SK-N-SH (cell line): ENCODE data around the gene SNX8. TPM values are rescaled to one million over a fixed set of nuclear protein-coding genes. Genes with fewer than 3 reads are reported as not detected.

ENCODE experiments used
- CTCF ChIA-PET: fragments of 300-600, 350-600 bp; formaldehyde crosslinking; extraction: SDS; loops from one replicate; lab custom pipeline; 2021; lab: Yijun Ruan, JAX
- POLR2A ChIA-PET: fragments of 350-600 bp; sonication (Branson Sonifier 250); formaldehyde crosslinking; extraction: SDS; loops from one replicate; lab custom pipeline; 2020; ENCODE audit warnings: antibody characterized with exemption, inconsistent platforms; lab: Yijun Ruan, JAX
- DNase-seq: peaks from one replicate; pipeline ENCODE4 v3.0.0; 2012
- H2AFZ ChIP-seq: fragments of 200-600 bp; sonication (generic); 2 replicates; pipeline ENCODE4 v1.8.1; 2016; ENCODE audit warnings: antibody characterized with exemption, mild to moderate bottlenecking, low read depth
- H3F3A ChIP-seq: fragments of 200-600 bp; sonication (generic); replicated peaks from 2 replicates; pipeline ENCODE3; 2016; ENCODE audit warnings: antibody characterized with exemption, mild to moderate bottlenecking; ENCODE audit not compliant: insufficient read depth
- H3K27ac ChIP-seq, 2 experiments: fragments of 200-500 bp in 1 of 2; fragments of 200-600 bp in 1 of 2; sonication (Bioruptor generic) in 1 of 2; sonication (generic), shearing (Covaris generic) in 1 of 2; 2 replicates each; pipeline versions ENCODE4 v1.5.1 to v1.6.1; 2014 to 2016; ENCODE audit warnings: low read depth in 2 of 2, inconsistent platforms in 1 of 2, low read length in 1 of 2, mild to moderate bottlenecking in 1 of 2, mixed read lengths in 1 of 2
- H3K27me3 ChIP-seq: fragments of 200-600 bp; sonication (generic), shearing (Covaris generic); 2 replicates; pipeline ENCODE4 v1.6.1; 2016; ENCODE audit warnings: mixed run types; ENCODE audit not compliant: insufficient read depth
- H3K36me3 ChIP-seq, 2 experiments: fragments of 200-500 bp in 1 of 2; fragments of 200-600 bp in 1 of 2; sonication (Bioruptor generic) in 1 of 2; sonication (generic) in 1 of 2; replicated peaks in 1 of 2; 2 replicates each; pipeline versions ENCODE3 to v1.5.1; 2014 to 2016; ENCODE audit warnings: low read length in 1 of 2, mild to moderate bottlenecking in 1 of 2; ENCODE audit not compliant: insufficient read depth in 2 of 2, control insufficient read depth in 1 of 2
- H3K4me1 ChIP-seq, 2 experiments: fragments of 200-500 bp in 1 of 2; fragments of 200-600 bp in 1 of 2; sonication (Bioruptor generic) in 1 of 2; sonication (generic), shearing (Covaris generic) in 1 of 2; 2 replicates each; pipeline versions ENCODE4 v1.5.1 to v1.6.1; 2014 to 2016; ENCODE audit warnings: low read depth in 1 of 2, low read length in 1 of 2, mixed run types in 1 of 2; ENCODE audit not compliant: insufficient read depth in 2 of 2, control insufficient read depth in 1 of 2
- H3K4me2 ChIP-seq: fragments of 200-600 bp; sonication (generic), shearing (Covaris generic); 2 replicates; pipeline ENCODE4 v1.6.1; 2017; ENCODE audit warnings: mixed run types
- H3K4me3 ChIP-seq, 2 experiments: fragments of 200-500 bp in 1 of 2; fragments of 200-600 bp in 1 of 2; sonication (Bioruptor generic) in 1 of 2; sonication (generic), shearing (Covaris generic) in 1 of 2; 2 replicates each; pipeline versions ENCODE4 v1.5.1 to v1.8.1; 2014 to 2016; ENCODE audit warnings: low read depth in 2 of 2, inconsistent platforms in 1 of 2, low read length in 1 of 2, mild to moderate bottlenecking in 1 of 2, mixed read lengths in 1 of 2, moderate library complexity in 1 of 2
- H3K79me2 ChIP-seq: fragments of 200-600 bp; sonication (generic); 2 replicates; pipeline ENCODE4 v1.8.1; 2017; ENCODE audit warnings: mild to moderate bottlenecking; ENCODE audit not compliant: insufficient read depth
- H3K9ac ChIP-seq: fragments of 200-600 bp; sonication (generic); 2 replicates; pipeline ENCODE4 v1.6.1; 2017; ENCODE audit warnings: mixed run types
- H3K9me2 ChIP-seq: fragments of 200-600 bp; sonication (generic); 2 replicates; pipeline ENCODE4 v1.6.1; 2017; ENCODE audit warnings: mixed run types
- H3K9me3 ChIP-seq: fragments of 200-600 bp; sonication (generic); 2 replicates; pipeline ENCODE4 v1.6.1; 2017; ENCODE audit warnings: mixed run types, mild to moderate bottlenecking, moderate library complexity
- H4K20me1 ChIP-seq: fragments of 200-600 bp; sonication (generic); 2 replicates; pipeline ENCODE4 v1.6.1; 2017; ENCODE audit warnings: mild to moderate bottlenecking, mixed run types; ENCODE audit not compliant: insufficient read depth
- FOXJ3 ChIP-seq: sonication (generic); formaldehyde crosslinking; IDR thresholded peaks from 2 replicates; pipeline ENCODE4 v1.5.1; 2020; ENCODE audit warnings: mild to moderate bottlenecking, missing genetic modification reagents
- FOXM1 ChIP-seq: IDR thresholded peaks from 2 replicates; pipeline ENCODE4 v1.4.0; 2012; ENCODE audit warnings: low read depth, mild to moderate bottlenecking
- NRF1 ChIP-seq: IDR thresholded peaks from 2 replicates; pipeline ENCODE4 v1.6.1; 2012; ENCODE audit warnings: low read depth, mild to moderate bottlenecking, low read length
- RAD21 ChIP-seq: IDR thresholded peaks from 2 replicates; pipeline ENCODE4 v1.6.1; 2012; ENCODE audit warnings: mild to moderate bottlenecking, low read length
- RXRA ChIP-seq: IDR thresholded peaks from 2 replicates; pipeline ENCODE4 v1.4.0; 2012; ENCODE audit warnings: low read depth, mild to moderate bottlenecking, borderline replicate concordance
- SIN3A ChIP-seq: IDR thresholded peaks from 2 replicates; pipeline ENCODE4 v1.6.1; 2012; ENCODE audit warnings: low read depth, mild to moderate bottlenecking, low read length, moderate library complexity, borderline replicate concordance
- SMC3 ChIP-seq: IDR thresholded peaks from 2 replicates; pipeline ENCODE4 v1.6.1; 2012; ENCODE audit warnings: low read depth, low read length, improper control_type of control experiment
- YY1 ChIP-seq: IDR thresholded peaks from 2 replicates; pipeline ENCODE4 v1.4.0; 2012; ENCODE audit warnings: low read depth, mild to moderate bottlenecking
- WGBS: methylation state at CpG from one replicate; pipeline ENCODE4 v1.1.6; 2017; ENCODE audit warnings: low lambda C conversion rate; 5-methylcytosine and 5-hydroxymethylcytosine counted together
- polyA plus RNA-seq, 3 experiments: library from polyadenylated mRNA; depleted of rRNA; stranded (reverse); fragments of >200 nt; gene quantifications; 2 replicates each; pipeline ENCODE4 v1.2.3, GENCODE V29; 2012
- TF ChIP-seq, protein P1 (sequence below): IDR thresholded peaks from 2 replicates; pipeline ENCODE4; 2012
- TF ChIP-seq, protein P2 (sequence below): IDR thresholded peaks from 2 replicates; pipeline ENCODE4 v1.4.0; 2012; ENCODE audit warnings: low read depth
- TF ChIP-seq, protein P3 (sequence below): fragments of 200-600 bp; sonication (generic); IDR thresholded peaks from 2 replicates; pipeline ENCODE4 v1.6.1; 2017; ENCODE audit warnings: antibody characterized with exemption, mild to moderate bottlenecking, moderate library complexity

SNX8 gene
- polyA plus RNA-seq, 1 of the 3 experiments (the other 2 are of a cell fraction), result 20.6 TPM

DNA sequence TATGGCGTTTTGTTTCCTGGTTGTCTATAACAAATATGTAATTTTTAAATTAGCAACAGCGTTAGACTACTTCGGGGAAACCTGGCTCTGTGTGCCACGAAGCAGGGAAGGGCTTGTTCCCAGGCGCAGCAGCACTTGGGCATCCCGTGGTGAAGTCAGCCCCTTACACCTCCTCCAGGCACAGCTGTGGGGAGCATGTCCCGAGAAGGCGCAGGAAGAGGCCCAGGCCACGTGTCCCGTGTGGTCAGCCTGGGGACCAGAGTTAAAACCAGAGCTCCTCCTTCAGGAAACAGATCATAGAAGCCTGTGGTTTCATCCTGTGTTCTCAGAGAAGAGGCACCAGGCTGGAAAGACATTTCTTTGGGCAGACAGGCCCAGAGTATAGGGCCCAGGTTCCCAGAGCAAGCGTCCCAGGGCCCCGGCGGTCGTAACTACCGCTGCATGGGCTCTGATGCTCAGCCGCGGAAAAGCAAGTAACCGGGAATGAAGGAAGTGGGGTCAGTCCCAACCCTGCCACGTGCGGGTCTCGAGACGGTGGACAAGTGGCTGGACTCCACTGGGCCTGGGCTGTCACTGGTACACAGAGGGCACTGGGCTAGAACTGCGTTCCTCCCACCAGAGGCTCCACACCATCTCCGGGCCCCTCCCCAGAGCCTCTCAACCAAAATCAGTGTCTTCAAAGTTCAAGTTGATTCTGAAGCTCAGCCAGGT lies 65.1 kb downstream of the SNX8 start (continued):
- TF ChIP-seq, protein P1, sequence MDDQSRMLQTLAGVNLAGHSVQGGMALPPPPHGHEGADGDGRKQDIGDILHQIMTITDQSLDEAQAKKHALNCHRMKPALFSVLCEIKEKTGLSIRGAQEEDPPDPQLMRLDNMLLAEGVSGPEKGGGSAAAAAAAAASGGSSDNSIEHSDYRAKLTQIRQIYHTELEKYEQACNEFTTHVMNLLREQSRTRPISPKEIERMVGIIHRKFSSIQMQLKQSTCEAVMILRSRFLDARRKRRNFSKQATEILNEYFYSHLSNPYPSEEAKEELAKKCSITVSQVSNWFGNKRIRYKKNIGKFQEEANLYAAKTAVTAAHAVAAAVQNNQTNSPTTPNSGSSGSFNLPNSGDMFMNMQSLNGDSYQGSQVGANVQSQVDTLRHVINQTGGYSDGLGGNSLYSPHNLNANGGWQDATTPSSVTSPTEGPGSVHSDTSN, result peak; percentile 35; the same call in 1 of the 2 replicates
- TF ChIP-seq, protein P2, sequence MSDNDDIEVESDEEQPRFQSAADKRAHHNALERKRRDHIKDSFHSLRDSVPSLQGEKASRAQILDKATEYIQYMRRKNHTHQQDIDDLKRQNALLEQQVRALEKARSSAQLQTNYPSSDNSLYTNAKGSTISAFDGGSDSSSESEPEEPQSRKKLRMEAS, result peak; percentile 100
- TF ChIP-seq SIN3A (peak; percentile 82; the same call in 1 of the 2 replicates), FOXJ3 (CRISPR knock-in tag) (no peak), NRF1 (peak; percentile 60), RAD21 (peak; percentile 23; the same call in 1 of the 2 replicates), FOXM1 (no peak), YY1 (no peak)

DNA sequence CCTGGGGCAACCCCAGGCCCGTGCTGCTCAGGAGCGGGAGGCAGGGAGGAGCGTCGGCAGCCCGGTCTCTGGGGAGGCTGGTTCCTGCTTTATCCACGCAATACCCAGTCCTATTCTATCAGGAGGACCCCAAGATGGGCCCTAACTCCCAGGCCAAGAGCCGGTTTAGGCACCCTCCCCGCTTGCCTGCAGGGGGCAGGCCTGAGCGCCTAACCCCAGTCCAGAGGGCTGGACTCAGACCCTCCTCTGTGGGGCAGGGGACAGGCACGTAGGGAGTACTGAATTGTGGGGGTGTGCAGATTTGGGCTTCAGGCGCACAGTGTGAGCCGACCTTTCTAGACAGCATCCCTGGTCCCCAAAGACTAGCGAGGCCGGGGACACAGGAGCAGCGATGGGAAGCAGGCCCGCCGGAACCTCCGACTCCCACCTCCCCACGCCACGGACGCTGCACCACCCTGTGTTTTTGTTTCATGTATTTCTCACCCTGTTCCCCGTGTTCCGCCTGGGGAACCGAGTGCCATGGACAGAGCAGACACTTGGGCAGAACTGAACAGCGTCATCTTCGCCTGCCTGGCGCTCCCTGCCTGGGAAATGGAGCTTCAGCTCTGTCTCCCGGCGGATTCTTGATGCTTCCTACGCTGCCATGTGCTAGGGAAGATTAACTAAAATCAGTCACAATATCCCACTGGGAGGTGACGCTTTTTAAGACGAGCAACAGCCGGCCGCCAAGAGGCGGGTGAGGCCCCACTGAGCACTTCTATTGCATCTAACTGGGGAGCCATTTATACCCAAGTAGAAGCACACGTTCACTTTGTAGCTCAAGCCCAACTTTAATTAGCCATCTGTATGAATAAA lies 66.9 kb downstream of the SNX8 start:
- 88% methylated on average over 33 of the region's 36 CpGs for WGBS
- H3K27ac ChIP-seq, result peak overlapping the region in 1 of 2 experiments; percentile 98; a peak in 3 of 4 replicates

More for the DNA sequence above, 66.9 kb downstream of the SNX8 start:
- Histone ChIP-seq H3K27me3 (no peaks in the 10 kb centered on the region), H3K9ac (no peak overlapping the region), H3F3A (peaks cover 32% of the 10 kb centered on the region), H3K79me2 (peaks cover 17% of the 10 kb centered on the region), H3K36me3 (no peaks in the 10 kb centered on the region), H3K4me3 (no peak overlapping the region), H2AFZ (no peak overlapping the region), H3K9me3 (no peaks in the 10 kb centered on the region), H3K4me1 (peaks cover 14 to 16% of the 10 kb centered on the region in 2 experiments; a peak in 3 of 4 replicates), H4K20me1 (no peaks in the 10 kb centered on the region), H3K4me2 (no peak overlapping the region), H3K9me2 (no peaks in the 10 kb centered on the region)
- DNase-seq, result peak; percentile 95
- ChIA-PET CTCF (interaction anchor here (0.6 to 2.7 kb wide), 13 partner anchors 10 to 527 kb away, joined by 3 to 23 read pairs (median 4); no protein-coding TSS in a partner anchor), POLR2A (no interaction called here)
- TF ChIP-seq RAD21 (peak; percentile 72), RXRA (no peak), SMC3 (peak; percentile 78), NRF1 (no peak)
- TF ChIP-seq, protein P3, sequence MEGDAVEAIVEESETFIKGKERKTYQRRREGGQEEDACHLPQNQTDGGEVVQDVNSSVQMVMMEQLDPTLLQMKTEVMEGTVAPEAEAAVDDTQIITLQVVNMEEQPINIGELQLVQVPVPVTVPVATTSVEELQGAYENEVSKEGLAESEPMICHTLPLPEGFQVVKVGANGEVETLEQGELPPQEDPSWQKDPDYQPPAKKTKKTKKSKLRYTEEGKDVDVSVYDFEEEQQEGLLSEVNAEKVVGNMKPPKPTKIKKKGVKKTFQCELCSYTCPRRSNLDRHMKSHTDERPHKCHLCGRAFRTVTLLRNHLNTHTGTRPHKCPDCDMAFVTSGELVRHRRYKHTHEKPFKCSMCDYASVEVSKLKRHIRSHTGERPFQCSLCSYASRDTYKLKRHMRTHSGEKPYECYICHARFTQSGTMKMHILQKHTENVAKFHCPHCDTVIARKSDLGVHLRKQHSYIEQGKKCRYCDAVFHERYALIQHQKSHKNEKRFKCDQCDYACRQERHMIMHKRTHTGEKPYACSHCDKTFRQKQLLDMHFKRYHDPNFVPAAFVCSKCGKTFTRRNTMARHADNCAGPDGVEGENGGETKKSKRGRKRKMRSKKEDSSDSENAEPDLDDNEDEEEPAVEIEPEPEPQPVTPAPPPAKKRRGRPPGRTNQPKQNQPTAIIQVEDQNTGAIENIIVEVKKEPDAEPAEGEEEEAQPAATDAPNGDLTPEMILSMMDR, result peak; percentile 86
